Endothelial cell of umbilical vein (primary cell): Measurements from ENCODE around the gene EYS. TPM values are rescaled to one million over a fixed set of nuclear protein-coding genes. Genes with fewer than 3 reads are reported as not detected.

Source experiments
- BruUV-seq: library from RNA; stranded (reverse); fragments of 400-500 nt; replicated peaks from 2 replicates; lab custom pipeline; 2021; lab: Mats Ljungman, UMichigan
- CTCF ChIA-PET: fragments of 300-600, 350-600 bp; sonication (Branson Sonifier 250); formaldehyde crosslinking; loops from one replicate; lab custom pipeline; 2021; ENCODE audit warnings: antibody characterized with exemption, inconsistent platforms; lab: Charles Lee
- POLR2A ChIA-PET: fragments of 300-600, 350-600 bp; sonication (Branson Sonifier 250); formaldehyde crosslinking; loops from one replicate; lab custom pipeline; 2021; ENCODE audit warnings: antibody characterized with exemption, inconsistent platforms; lab: Charles Lee
- DNase-seq: peaks from one replicate; pipeline ENCODE4 v3.0.0-alpha.2; 2011; ENCODE audit warnings: low read depth, low spot score
- FAIRE-seq: peaks from 2 replicates; lab custom pipeline; 2011; peaks lifted over from hg19 to GRCh38; lab: Jason Lieb, UNC
- H2AFZ ChIP-seq: 2 replicates; pipeline ENCODE4 v1.6.0; 2012; ENCODE audit warnings: low read depth, low read length, control low read depth, inconsistent platforms
- H3K27ac ChIP-seq: 2 replicates; pipeline ENCODE4 v1.5.1; 2011; ENCODE audit warnings: low read depth, mild to moderate bottlenecking, control low read depth, low read length, moderate library complexity; ENCODE audit not compliant: insufficient read depth
- H3K27me3 ChIP-seq, 2 experiments: 2 replicates each; pipeline versions ENCODE4 v1.6.0 to v1.6.1; 2011; ENCODE audit warnings: low read length in 2 of 2, mixed read lengths in 1 of 2; ENCODE audit not compliant: control insufficient read depth in 2 of 2, insufficient read depth in 2 of 2
- H3K36me3 ChIP-seq, 2 experiments: 2 replicates in 1 of 2; 3 replicates in 1 of 2; pipeline ENCODE4 v1.5.1; 2011; ENCODE audit warnings: low read length in 2 of 2, mild to moderate bottlenecking in 1 of 2, moderate library complexity in 1 of 2; ENCODE audit not compliant: control insufficient read depth in 2 of 2, insufficient read depth in 2 of 2; ENCODE audit errors: extremely low read depth in 1 of 2
- H3K4me1 ChIP-seq: 3 replicates; pipeline ENCODE4 v1.5.1; 2011; ENCODE audit warnings: mild to moderate bottlenecking, low read length; ENCODE audit not compliant: control insufficient read depth, insufficient read depth; ENCODE audit errors: extremely low read depth
- H3K4me2 ChIP-seq: 2 replicates; pipeline ENCODE4 v1.6.1; 2011; ENCODE audit warnings: low read length, control low read depth, mixed read lengths; ENCODE audit not compliant: insufficient read depth
- H3K4me3 ChIP-seq, 3 experiments: fragments of 200-600 bp in 1 of 3; sonication (generic), shearing (Covaris generic) in 1 of 3; replicated peaks in 1 of 3; 2 replicates each; pipeline ENCODE4 v1.5.1; 2011 to 2016; ENCODE audit warnings: control low read depth in 3 of 3, low read length in 3 of 3, mild to moderate bottlenecking in 2 of 3, inconsistent platforms in 1 of 3, low read depth in 1 of 3, moderate library complexity in 1 of 3; ENCODE audit not compliant: insufficient read depth in 1 of 3
- H3K79me2 ChIP-seq: 2 replicates; pipeline ENCODE4 v1.6.0; 2012; ENCODE audit warnings: low read length, inconsistent platforms; ENCODE audit not compliant: control insufficient read depth, insufficient read depth
- H3K9ac ChIP-seq: replicated peaks from 2 replicates; pipeline ENCODE3; 2011; ENCODE audit warnings: low read length, control low read depth; ENCODE audit not compliant: insufficient read depth; ENCODE audit errors: extremely low read depth
- H3K9me1 ChIP-seq: replicated peaks from 3 replicates; pipeline ENCODE4 v1.6.0; 2011; ENCODE audit warnings: mild to moderate bottlenecking, low read length; ENCODE audit not compliant: control insufficient read depth, insufficient read depth; ENCODE audit errors: extremely low read depth
- H3K9me3 ChIP-seq: replicated peaks from 2 replicates; pipeline ENCODE4 v1.5.1; 2012; ENCODE audit warnings: low read length, inconsistent platforms; ENCODE audit not compliant: control insufficient read depth, insufficient read depth
- H4K20me1 ChIP-seq: replicated peaks from 2 replicates; pipeline ENCODE3; 2011; ENCODE audit warnings: mild to moderate bottlenecking, low read length; ENCODE audit not compliant: control insufficient read depth, insufficient read depth; ENCODE audit errors: extremely low read depth
- EZH2 ChIP-seq: IDR thresholded peaks from 2 replicates; pipeline ENCODE4 v1.6.1; 2012; ENCODE audit warnings: borderline replicate concordance, low read depth, mild to moderate bottlenecking, moderate library complexity, low read length, inconsistent platforms; ENCODE audit not compliant: severe bottlenecking
- FOS ChIP-seq: IDR thresholded peaks from 2 replicates; pipeline ENCODE4 v1.6.1; 2011; ENCODE audit warnings: mild to moderate bottlenecking, low read length, moderate library complexity, borderline replicate concordance; ENCODE audit not compliant: insufficient read depth
- GATA2 ChIP-seq: IDR thresholded peaks from 2 replicates; pipeline ENCODE4 v1.7.0; 2011; ENCODE audit warnings: low read depth, mild to moderate bottlenecking, moderate library complexity, mixed read lengths, low read length; ENCODE audit not compliant: insufficient read length, insufficient read depth
- JUN ChIP-seq: IDR thresholded peaks from 2 replicates; pipeline ENCODE4 v1.6.1; 2011; ENCODE audit warnings: borderline replicate concordance, low read depth; ENCODE audit not compliant: insufficient read length, insufficient read depth
- MYC ChIP-seq: IDR thresholded peaks from one replicate; pipeline ENCODE4 v1.6.1; 2011; ENCODE audit warnings: mild to moderate bottlenecking, low read depth, low read length
- POLR2A ChIP-seq: IDR thresholded peaks from 2 replicates; pipeline ENCODE4 v1.6.1; 2012; ENCODE audit warnings: low read depth, mild to moderate bottlenecking, control low read depth, low read length
- POLR2AphosphoS5 ChIP-seq: IDR thresholded peaks from 2 replicates; pipeline ENCODE4 v1.6.1; 2012; ENCODE audit warnings: low read depth, mild to moderate bottlenecking, control low read depth, low read length, moderate library complexity; ENCODE audit not compliant: insufficient read depth
- dilution Hi-C: fragments of 300-500 bp; cut with MboI; formaldehyde crosslinking; loops from one replicate; pipeline ENCODE4 v1.15.0; 2019; ENCODE audit warnings: low sequenced_read_pairs; ENCODE audit not compliant: extremely low pct_ligation_motif_present
- intact Hi-C: fragments of 100-400 bp; cut with micrococcal nuclease; formaldehyde crosslinking; loops from one replicate; pipeline ENCODE4 v1.10.0; 2022
- polyA plus RNA-seq, 4 experiments: library from polyadenylated mRNA; depleted of rRNA in 3 of 4; stranded (reverse) in 3 of 4; unstranded in 1 of 4; fragments of >200 nt; gene quantifications; 2 replicates each; pipeline versions ENCODE4 v1.2.1 to v1.2.3, GENCODE V29; 2011 to 2012; ENCODE audit warnings: missing spikeins in 1 of 4
- total RNA-seq: library from RNA; stranded (reverse); gene quantifications from 2 replicates; pipeline ENCODE4 v1.2.3, GENCODE V29; 2021
- TF ChIP-seq, protein P1 (sequence below), 2 donors: IDR thresholded peaks; 1 replicate in 1 of 2; 2 replicates in 1 of 2; pipeline ENCODE4 v1.5.1; 2011; ENCODE audit warnings: low read length in 2 of 2, mild to moderate bottlenecking in 2 of 2, moderate library complexity in 2 of 2, control low read depth in 1 of 2, inconsistent platforms in 1 of 2, low read depth in 1 of 2; ENCODE audit not compliant: insufficient read depth in 1 of 2; ENCODE audit errors: extremely low read depth in 1 of 2
- TF ChIP-seq, protein P2 (sequence below): IDR thresholded peaks from 2 replicates; pipeline ENCODE4 v1.6.1; 2011; ENCODE audit not compliant: insufficient read depth, insufficient read length

EYS gene
- total and polyA plus RNA-seq, 2 donors (not counting 3 experiments of a cell fraction or from before 2014, with no cell fraction given): 0.01 to 0.27 TPM

- no peak for FAIRE-seq
- no peaks in the 10 kb centered on the region for H3K4me1 ChIP-seq
These were observed 1481.5 kb downstream of the EYS start for GRCh38 chr6:64225503-64225902.

More at GRCh38 chr6:64225503-64225902, 1481.5 kb downstream of the EYS start:
- Histone ChIP-seq H3K27ac (no peak overlapping the region), H3K36me3 (no peaks in the 10 kb centered on the region), H3K9ac (no peak overlapping the region), H3K4me3 (no peak overlapping the region), H3K4me2 (no peak overlapping the region), H3K9me3 (no peaks in the 10 kb centered on the region), H2AFZ (no peak overlapping the region), H4K20me1 (no peaks in the 10 kb centered on the region), H3K27me3 (no peaks in the 10 kb centered on the region), H3K9me1 (no peaks in the 10 kb centered on the region), H3K79me2 (no peaks in the 10 kb centered on the region)
- CTCF ChIA-PET: no interaction called here
- intact Hi-C loops (no loop called here), dilution Hi-C loops (no loop called here)
- DNase-seq: no peak
- no peak for TF ChIP-seq MYC
- no peak for TF ChIP-seq POLR2A
- TF ChIP-seq JUN: no peak
- TF ChIP-seq POLR2AphosphoS5: no peak
- TF ChIP-seq GATA2: no peak
- TF ChIP-seq, protein P1, sequence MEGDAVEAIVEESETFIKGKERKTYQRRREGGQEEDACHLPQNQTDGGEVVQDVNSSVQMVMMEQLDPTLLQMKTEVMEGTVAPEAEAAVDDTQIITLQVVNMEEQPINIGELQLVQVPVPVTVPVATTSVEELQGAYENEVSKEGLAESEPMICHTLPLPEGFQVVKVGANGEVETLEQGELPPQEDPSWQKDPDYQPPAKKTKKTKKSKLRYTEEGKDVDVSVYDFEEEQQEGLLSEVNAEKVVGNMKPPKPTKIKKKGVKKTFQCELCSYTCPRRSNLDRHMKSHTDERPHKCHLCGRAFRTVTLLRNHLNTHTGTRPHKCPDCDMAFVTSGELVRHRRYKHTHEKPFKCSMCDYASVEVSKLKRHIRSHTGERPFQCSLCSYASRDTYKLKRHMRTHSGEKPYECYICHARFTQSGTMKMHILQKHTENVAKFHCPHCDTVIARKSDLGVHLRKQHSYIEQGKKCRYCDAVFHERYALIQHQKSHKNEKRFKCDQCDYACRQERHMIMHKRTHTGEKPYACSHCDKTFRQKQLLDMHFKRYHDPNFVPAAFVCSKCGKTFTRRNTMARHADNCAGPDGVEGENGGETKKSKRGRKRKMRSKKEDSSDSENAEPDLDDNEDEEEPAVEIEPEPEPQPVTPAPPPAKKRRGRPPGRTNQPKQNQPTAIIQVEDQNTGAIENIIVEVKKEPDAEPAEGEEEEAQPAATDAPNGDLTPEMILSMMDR (IDR thresholded peaks at IDR 0.05; ENCODE audit: extremely low read depth in 1 of 2, insufficient read depth in 1 of 2, low read depth in 1 of 2, low read length in 2 of 2): no peak
- TF ChIP-seq FOS: no peak
- TF ChIP-seq, protein P2, sequence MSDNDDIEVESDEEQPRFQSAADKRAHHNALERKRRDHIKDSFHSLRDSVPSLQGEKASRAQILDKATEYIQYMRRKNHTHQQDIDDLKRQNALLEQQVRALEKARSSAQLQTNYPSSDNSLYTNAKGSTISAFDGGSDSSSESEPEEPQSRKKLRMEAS: no peak
- no peak for TF ChIP-seq EZH2
- POLR2A ChIA-PET: no interaction called here
- BruUV-seq: no TSS peak
